OCI-LY7 (cell line): Measurements from ENCODE around the gene SBF2.

Experiments used
- EZH2phosphoT487 ChIP-seq: fragments of 200-600 bp; sonication (generic); IDR thresholded peaks from 2 replicates; pipeline ENCODE4 v1.6.1; 2018; ENCODE audit warnings: low read depth, borderline replicate concordance, mild to moderate bottlenecking, mixed run types, antibody characterized with exemption, low read length, moderate library complexity, mixed read lengths
- TF ChIP-seq, protein P1 (sequence below): fragments of 200-600 bp; sonication (generic); conservative IDR thresholded peaks from 2 replicates; pipeline ENCODE4 v1.5.1; 2014; ENCODE audit warnings: mild to moderate bottlenecking, antibody characterized with exemption, low read length, moderate library complexity, mixed read lengths

- TF ChIP-seq, protein P1, sequence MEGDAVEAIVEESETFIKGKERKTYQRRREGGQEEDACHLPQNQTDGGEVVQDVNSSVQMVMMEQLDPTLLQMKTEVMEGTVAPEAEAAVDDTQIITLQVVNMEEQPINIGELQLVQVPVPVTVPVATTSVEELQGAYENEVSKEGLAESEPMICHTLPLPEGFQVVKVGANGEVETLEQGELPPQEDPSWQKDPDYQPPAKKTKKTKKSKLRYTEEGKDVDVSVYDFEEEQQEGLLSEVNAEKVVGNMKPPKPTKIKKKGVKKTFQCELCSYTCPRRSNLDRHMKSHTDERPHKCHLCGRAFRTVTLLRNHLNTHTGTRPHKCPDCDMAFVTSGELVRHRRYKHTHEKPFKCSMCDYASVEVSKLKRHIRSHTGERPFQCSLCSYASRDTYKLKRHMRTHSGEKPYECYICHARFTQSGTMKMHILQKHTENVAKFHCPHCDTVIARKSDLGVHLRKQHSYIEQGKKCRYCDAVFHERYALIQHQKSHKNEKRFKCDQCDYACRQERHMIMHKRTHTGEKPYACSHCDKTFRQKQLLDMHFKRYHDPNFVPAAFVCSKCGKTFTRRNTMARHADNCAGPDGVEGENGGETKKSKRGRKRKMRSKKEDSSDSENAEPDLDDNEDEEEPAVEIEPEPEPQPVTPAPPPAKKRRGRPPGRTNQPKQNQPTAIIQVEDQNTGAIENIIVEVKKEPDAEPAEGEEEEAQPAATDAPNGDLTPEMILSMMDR, result no peak
- TF ChIP-seq EZH2phosphoT487, result no peak
Observed at GRCh38 chr11:10302744-10303557, 8.9 kb upstream of the SBF2 start.
